HG02840 (cell line): Measurements from ENCODE around the gene PHRF1.
A peak's percentile ranks its signal among the peaks of the same experiment; 100 is the strongest.

ENCODE experiments used
- ATAC-seq: cut with Tn5 transposase; IDR thresholded peaks from one replicate; pipeline ENCODE4 v1.9.1; 2021; ENCODE audit warnings: mild to moderate bottlenecking, moderate library complexity, moderate number of reproducible peaks; ENCODE audit not compliant: unreplicated experiment, low FRiP score

Gene PHRF1

GRCh38 chr11:613369-613968 lies 37.2 kb downstream of the PHRF1 start:
- no peak for ATAC-seq

- no peak for ATAC-seq
These were observed 37.9 kb downstream of the PHRF1 start for GRCh38 chr11:614021-614622.

GRCh38 chr11:614623-615503 lies 38.6 kb downstream of the PHRF1 start:
- ATAC-seq, result peak; percentile 0

- peak; percentile 59 for ATAC-seq
These were observed 39.4 kb downstream of the PHRF1 start, which contains the start of gene IRF7 for GRCh38 chr11:615504-616319. TSS of gene IRF7 (minus strand) at chr11:615950. CDS start at chr11:615364, 586 bp downstream.

- no peak for ATAC-seq
These were observed 40.3 kb downstream of the PHRF1 start for GRCh38 chr11:616320-617198.

GRCh38 chr11:617199-617911 lies 41.1 kb downstream of the PHRF1 start:
- ATAC-seq, result no peak

GRCh38 chr11:617912-618682 lies 41.8 kb downstream of the PHRF1 start:
- ATAC-seq, result no peak

- no peak for ATAC-seq
These were observed 42.8 kb downstream of the PHRF1 start for GRCh38 chr11:618856-619627.

- no peak for ATAC-seq
These were observed 43.4 kb downstream of the PHRF1 start for GRCh38 chr11:619628-620050.

- no peak for ATAC-seq
These were observed 43.9 kb downstream of the PHRF1 start for GRCh38 chr11:620201-620600.

GRCh38 chr11:620935-621814 lies 44.9 kb downstream of the PHRF1 start:
- no peak for ATAC-seq

- no peak for ATAC-seq
These were observed 45.6 kb downstream of the PHRF1 start for GRCh38 chr11:621838-622237.

GRCh38 chr11:623349-623869 lies 47.1 kb downstream of the PHRF1 start:
- no peak for ATAC-seq

- no peak for ATAC-seq
These were observed 47.9 kb downstream of the PHRF1 start for GRCh38 chr11:623999-624704.

GRCh38 chr11:624705-625635 lies 48.7 kb downstream of the PHRF1 start, which contains the start of gene CDHR5:
TSS of gene CDHR5 (minus strand) at chr11:624955. CDS start at chr11:624902, 53 bp downstream.
- no peak for ATAC-seq
